Limb (tissue), 2 donors: ENCODE measurements around the gene IL27RA.

Experiments
- DNase-seq, 2 donors: peaks; one replicate each; pipeline ENCODE4 v3.0.0-alpha.2; 2016; ENCODE audit errors: extremely low spot score in 2 of 2

The IL27RA gene

GRCh38 chr19:14058182-14059092 lies 26.9 kb downstream of the IL27RA start:
- DNase-seq: no peak

GRCh38 chr19:14059093-14059480 lies 27.5 kb downstream of the IL27RA start:
- no peak for DNase-seq

GRCh38 chr19:14059652-14060155 lies 28.1 kb downstream of the IL27RA start:
- no peak for DNase-seq

GRCh38 chr19:14061081-14061749 lies 29.7 kb downstream of the IL27RA start:
- no peak for DNase-seq

GRCh38 chr19:14061751-14062557 lies 30.4 kb downstream of the IL27RA start, which contains the start of gene PALM3:
PALM3 (minus strand) TSS chr19:14062076; CDS start chr19:14061980, 96 bp downstream.
- no peak for DNase-seq

- no peak for DNase-seq
These were observed 30.9 kb downstream of the IL27RA start for GRCh38 chr19:14062558-14062855.

GRCh38 chr19:14063105-14063504 lies 31.5 kb downstream of the IL27RA start:
- DNase-seq: no peak

- DNase-seq: no peak
These were observed 34.6 kb downstream of the IL27RA start for GRCh38 chr19:14066134-14066533.

- DNase-seq: no peak
These were observed 38.9 kb downstream of the IL27RA start for GRCh38 chr19:14070268-14071050.

- DNase-seq: peak in 1 of 2 donors; percentile 57
These were observed 41.1 kb downstream of the IL27RA start, which contains the start of gene MISP3 for GRCh38 chr19:14072535-14073260. MISP3 (plus strand) TSS chr19:14072786; CDS start chr19:14073310, 524 bp downstream.

GRCh38 chr19:14073261-14073924 lies 41.8 kb downstream of the IL27RA start:
- DNase-seq: peak; percentile 58 to 87

GRCh38 chr19:14073925-14074838 lies 42.6 kb downstream of the IL27RA start:
- DNase-seq: peak in 1 of 2 donors; percentile 60

GRCh38 chr19:14078411-14078810 lies 46.8 kb downstream of the IL27RA start:
- DNase-seq: no peak

GRCh38 chr19:14080887-14081796 lies 49.6 kb downstream of the IL27RA start:
- DNase-seq: peak; percentile 98 to 100

- no peak for DNase-seq
These were observed 50.5 kb downstream of the IL27RA start for GRCh38 chr19:14081797-14082674.

- DNase-seq: no peak
These were observed 51.1 kb downstream of the IL27RA start for GRCh38 chr19:14082675-14082960.
